Activated CD8-positive, alpha-beta memory T cell treated with anti-CD3 and anti-CD28 coated beads for 4 hours (primary cell): ENCODE measurements around the gene ANKRD13B.
"Not testable (repeated sequence)": the region's sequence is repeated elsewhere in the genome, so short reads cannot be mapped to it uniquely, and the experiment has no call there.

Experiments used
- DNase-seq, 2 donors: peaks; one replicate each; pipeline ENCODE4 v3.0.0-alpha.2; 2020; ENCODE audit warnings: low read depth in 2 of 2

ANKRD13B gene

GRCh38 chr17:29592850-29593551 is at the start of gene ANKRD13B:
Gene ANKRD13B (plus strand): TSS chr17:29593132. CDS start chr17:29593622, 490 bp downstream.
- DNase-seq = no peak

DNA sequence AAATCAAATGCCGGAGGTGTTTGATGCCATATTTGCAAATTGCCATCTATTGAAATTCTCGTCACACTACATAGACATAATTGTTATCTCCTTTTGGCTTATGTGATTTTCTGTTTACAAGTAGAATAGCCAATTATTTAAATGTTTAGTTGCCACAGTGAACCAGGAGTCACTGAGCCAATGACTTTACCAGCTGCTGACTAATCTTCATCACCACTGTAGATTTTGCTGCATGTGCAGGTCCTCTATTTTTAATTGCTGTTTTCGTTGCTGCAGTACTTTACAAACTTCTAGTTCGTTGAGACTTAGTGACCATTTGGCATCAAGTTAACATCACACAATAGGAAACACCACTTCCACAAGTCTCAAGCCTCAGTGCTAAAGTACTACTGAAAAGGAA is 48.9 kb upstream of the ANKRD13B start:
- DNase-seq = no peak

DNA sequence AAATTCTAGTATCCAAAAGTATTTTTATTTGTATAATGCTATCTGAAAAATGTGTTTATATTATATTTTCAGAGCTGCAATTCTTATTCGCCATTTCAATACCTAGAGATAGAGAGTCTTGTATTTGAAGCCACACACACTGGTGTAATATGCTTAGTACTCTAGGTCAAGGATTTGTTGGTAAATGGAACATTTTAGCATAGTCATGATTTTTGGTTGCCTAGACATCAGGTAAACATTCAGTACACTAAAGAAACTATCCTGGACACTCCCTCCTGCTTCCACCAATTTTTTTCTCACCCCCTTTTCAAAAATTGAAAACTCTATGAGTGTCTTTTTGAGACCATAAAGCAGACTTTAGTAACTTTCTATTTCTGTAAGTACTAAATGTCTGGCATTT is 46.8 kb upstream of the ANKRD13B start:
- DNase-seq = no peak

DNA sequence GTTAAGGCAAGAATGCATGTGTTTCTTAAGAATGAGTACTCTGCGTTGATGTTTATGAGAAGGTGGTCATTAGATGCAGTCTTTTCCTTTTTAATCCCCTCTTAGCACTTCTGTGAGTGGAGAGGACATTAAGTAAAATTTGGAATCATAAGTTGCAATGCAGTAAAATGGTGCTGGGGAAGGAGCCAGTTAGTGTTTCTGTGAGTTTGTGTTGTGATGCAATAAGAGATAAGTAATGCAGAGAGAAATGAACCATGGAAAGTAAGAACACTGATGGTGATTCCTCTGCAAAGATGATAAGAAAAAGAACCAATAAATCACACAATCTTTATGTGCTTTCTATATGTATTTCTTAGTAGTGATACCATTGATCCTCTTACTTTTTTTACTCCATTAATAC is 46.1 kb upstream of the ANKRD13B start:
- DNase-seq = no peak

GRCh38 chr17:29549177-29549923 is 43.6 kb upstream of the ANKRD13B start:
- no peak for DNase-seq

DNA sequence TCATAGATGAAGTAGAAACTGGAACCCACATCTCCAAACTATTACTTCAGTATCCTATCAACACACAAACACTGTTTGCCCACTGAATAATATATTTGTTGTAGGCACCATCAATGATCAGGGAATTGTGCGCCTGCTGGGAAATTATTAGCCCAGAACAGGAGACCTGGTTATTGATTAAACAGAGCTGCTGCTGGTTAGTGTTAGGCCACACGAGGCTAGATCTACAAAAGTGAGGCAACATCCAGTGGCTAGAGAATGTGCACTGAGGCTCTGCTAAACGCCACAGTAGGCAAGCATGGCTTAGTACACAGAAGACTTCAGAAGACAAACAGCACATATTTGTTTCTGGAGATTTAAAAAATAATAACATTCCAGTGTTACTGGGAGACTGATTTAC is 37.1 kb upstream of the ANKRD13B start:
- DNase-seq = no peak

DNA sequence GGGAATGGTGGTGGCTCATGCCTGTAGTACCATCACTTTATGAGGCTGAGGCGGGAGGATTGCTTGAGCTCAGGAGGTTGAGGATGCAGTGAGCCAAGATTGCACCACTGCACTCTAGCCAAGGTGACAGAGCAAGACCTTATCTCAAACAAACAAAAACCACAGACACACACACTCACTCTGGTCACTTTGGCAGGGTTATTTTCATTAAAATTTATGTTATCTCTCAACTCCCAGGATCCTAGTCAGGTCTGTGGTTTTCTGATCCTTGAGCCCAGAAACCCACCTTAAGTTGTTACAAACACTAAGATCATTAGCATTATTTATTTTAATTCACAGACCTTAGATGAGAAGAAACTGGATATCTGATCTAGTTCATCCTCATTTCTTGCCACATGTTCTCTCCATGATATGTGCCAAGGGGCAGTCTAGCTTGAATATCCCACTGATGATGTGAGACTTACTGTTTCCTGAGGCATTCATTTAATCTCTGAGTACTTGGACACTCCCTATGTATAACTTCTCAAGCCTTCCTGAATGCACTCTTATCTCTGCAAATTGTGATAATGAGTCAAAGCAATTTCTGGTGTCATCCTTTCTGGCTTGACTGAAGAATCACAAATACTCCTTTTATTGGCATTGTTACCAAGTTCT is 35.7 kb upstream of the ANKRD13B start:
- DNase-seq = no peak

DNA sequence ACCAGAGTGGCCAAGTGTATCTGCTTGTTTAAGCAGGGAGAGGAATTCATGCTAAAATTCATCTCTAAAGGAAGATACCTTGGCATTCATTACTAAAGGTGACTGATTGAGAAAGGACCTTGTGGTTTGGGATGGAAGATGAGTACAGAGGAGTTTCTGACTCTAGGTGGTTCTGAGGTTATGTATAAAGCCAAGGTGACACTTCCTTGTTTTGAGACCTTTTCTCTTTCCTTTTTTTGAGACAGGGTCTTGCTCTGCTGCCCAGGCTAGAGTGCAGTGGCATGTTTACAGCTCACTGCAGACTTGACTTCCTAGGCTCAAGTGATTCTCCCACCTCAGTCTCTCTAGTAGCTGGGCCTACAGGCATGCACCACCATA is 35.2 kb upstream of the ANKRD13B start:
- DNase-seq = no peak

GRCh38 chr17:29558139-29558538 is 34.8 kb upstream of the ANKRD13B start:
- DNase-seq = not testable (repeated sequence)

GRCh38 chr17:29559640-29560039 is 33.3 kb upstream of the ANKRD13B start:
- no peak for DNase-seq

DNA sequence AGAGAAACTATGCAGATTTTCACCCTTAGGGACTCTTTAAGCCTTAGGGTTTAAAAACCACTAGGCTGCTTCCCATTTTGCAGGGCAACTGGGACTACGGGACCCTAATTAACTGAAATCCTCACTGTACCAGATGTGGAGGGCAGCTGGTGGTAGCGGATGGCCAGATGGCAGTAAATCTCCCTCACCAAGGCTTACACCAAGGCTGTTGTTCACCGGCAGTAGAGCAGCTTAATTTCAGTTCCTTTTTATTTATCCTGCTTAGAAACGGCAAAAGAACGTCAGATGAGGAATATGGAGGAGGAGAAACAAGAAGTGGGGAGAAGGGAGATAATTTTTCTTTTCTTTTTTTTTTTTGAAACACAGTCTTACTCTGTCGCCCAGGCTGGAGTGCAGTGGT is 32.6 kb upstream of the ANKRD13B start:
- DNase-seq = no peak

- DNase-seq = no peak
Observed at GRCh38 chr17:29561554-29562517, 31.1 kb upstream of the ANKRD13B start.

- DNase-seq = no peak
Observed at GRCh38 chr17:29562615-29563014, 30.3 kb upstream of the ANKRD13B start.

DNA sequence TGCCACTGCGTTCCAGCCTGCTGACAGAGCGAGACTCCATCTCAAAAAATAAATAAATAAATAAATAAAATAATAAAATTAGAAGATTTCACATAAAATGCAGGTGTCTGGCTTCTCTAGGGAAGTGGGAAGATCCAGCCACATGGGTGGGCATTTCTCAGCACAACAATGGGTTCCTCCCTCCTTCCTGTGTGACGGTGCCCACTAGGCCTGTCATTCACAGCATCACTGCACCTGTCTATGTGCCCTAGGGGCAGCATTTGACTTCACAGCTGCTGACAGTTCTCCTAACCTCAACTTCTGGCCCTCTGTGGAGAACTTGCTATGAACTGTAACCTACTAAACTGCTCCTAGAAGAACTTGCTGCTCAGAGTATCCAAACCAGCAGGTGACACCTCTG is 29.1 kb upstream of the ANKRD13B start:
- DNase-seq = no peak

- DNase-seq = no peak
Observed at GRCh38 chr17:29565643-29566472, 27.1 kb upstream of the ANKRD13B start.

- no peak for DNase-seq
Observed at GRCh38 chr17:29566473-29567303, 26.2 kb upstream of the ANKRD13B start, which contains the start of gene ABHD15. Gene ABHD15 (minus strand): TSS chr17:29567037. CDS start chr17:29566966, 71 bp downstream.

DNA sequence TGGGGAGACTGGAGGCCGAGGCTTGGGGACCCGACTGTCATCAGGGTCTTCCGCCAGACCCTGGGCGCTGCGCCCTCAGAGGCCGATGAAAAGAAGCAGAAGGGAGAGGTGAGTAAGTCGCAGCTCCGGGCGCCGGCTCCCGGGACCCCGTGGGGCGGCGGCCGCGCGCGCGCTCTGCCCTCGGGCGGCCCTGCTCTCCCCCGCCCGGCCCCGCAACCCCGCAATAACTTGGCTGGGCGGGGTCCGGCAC is 25.7 kb upstream of the ANKRD13B start:
- no peak for DNase-seq

- peak; percentile 43 to 51 for DNase-seq
Observed at GRCh38 chr17:29567554-29568330, 25.2 kb upstream of the ANKRD13B start.
